Liver (tissue), 9 donors: ENCODE data around the gene SLC17A3. TPM values are rescaled to one million over a fixed set of nuclear protein-coding genes. Genes with fewer than 3 reads are reported as not detected.

Source experiments
- DNase-seq: peaks from one replicate; pipeline ENCODE4 v3.0.0-alpha.2; 2017; ENCODE audit warnings: low spot score
- H3K27ac ChIP-seq, 2 donors: one replicate each; pipeline ENCODE4 v1.7.0; 2013; ENCODE audit warnings: inconsistent platforms in 2 of 2, low read length in 2 of 2, control low read depth in 1 of 2, low read depth in 1 of 2, mild to moderate bottlenecking in 1 of 2
- H3K27me3 ChIP-seq, 4 donors: one replicate each; pipeline versions ENCODE4 v1.6.1 to v1.7.0; 2013; ENCODE audit warnings: low read length in 3 of 4, inconsistent platforms in 1 of 4, mild to moderate bottlenecking in 1 of 4, moderate library complexity in 1 of 4; ENCODE audit not compliant: control insufficient read depth in 4 of 4, insufficient read depth in 4 of 4
- H3K36me3 ChIP-seq, 4 donors: one replicate each; pipeline versions ENCODE4 v1.6.1 to v1.7.0; 2013; ENCODE audit warnings: low read length in 3 of 4, mild to moderate bottlenecking in 3 of 4, low read depth in 1 of 4, moderate library complexity in 1 of 4; ENCODE audit not compliant: control insufficient read depth in 4 of 4, insufficient read depth in 3 of 4
- H3K4me1 ChIP-seq, 4 donors: one replicate each; pipeline versions ENCODE4 v1.6.1 to v1.7.0; 2013; ENCODE audit warnings: low read length in 3 of 4, mild to moderate bottlenecking in 3 of 4, moderate library complexity in 1 of 4; ENCODE audit not compliant: control insufficient read depth in 4 of 4, insufficient read depth in 4 of 4
- H3K4me3 ChIP-seq, 3 donors: one replicate each; pipeline versions ENCODE4 v1.6.1 to v1.7.0; 2013; ENCODE audit warnings: low read length in 3 of 3, control low read depth in 1 of 3, low read depth in 1 of 3, mild to moderate bottlenecking in 1 of 3
- H3K9ac ChIP-seq, 2 donors: one replicate each; pipeline ENCODE4 v1.7.0; 2013; ENCODE audit warnings: low read length in 2 of 2, mild to moderate bottlenecking in 2 of 2, moderate library complexity in 2 of 2, control low read depth in 1 of 2, low read depth in 1 of 2
- H3K9me3 ChIP-seq, 4 donors: one replicate each; pipeline versions ENCODE4 v1.6.1 to v1.7.0; 2013; ENCODE audit warnings: low read length in 3 of 4; ENCODE audit not compliant: control insufficient read depth in 4 of 4
- EGR1 ChIP-seq, 2 donors: IDR thresholded peaks; 2 replicates each; pipeline ENCODE4 v1.6.1; 2016 to 2018; ENCODE audit warnings: antibody characterized with exemption in 2 of 2, low read depth in 2 of 2
- FOXA1 ChIP-seq: IDR thresholded peaks from 2 replicates; pipeline ENCODE4 v1.6.1; 2016; ENCODE audit warnings: antibody characterized with exemption
- FOXA2 ChIP-seq: IDR thresholded peaks from 2 replicates; pipeline ENCODE4 v1.6.1; 2016; ENCODE audit warnings: antibody characterized with exemption
- GABPA ChIP-seq, 2 donors: IDR thresholded peaks in 1 of 2; conservative IDR thresholded peaks in 1 of 2; 2 replicates each; pipeline ENCODE4 v1.6.1; 2016; ENCODE audit warnings: antibody characterized with exemption in 2 of 2, mild to moderate bottlenecking in 1 of 2, moderate library complexity in 1 of 2
- HNF4A ChIP-seq, 2 donors: conservative IDR thresholded peaks; 2 replicates each; pipeline ENCODE4 v1.6.1; 2016; ENCODE audit warnings: antibody characterized with exemption in 2 of 2, mild to moderate bottlenecking in 2 of 2
- HNF4G ChIP-seq: IDR thresholded peaks from 2 replicates; pipeline ENCODE4 v1.6.1; 2016; ENCODE audit warnings: antibody characterized with exemption
- JUND ChIP-seq, 2 donors: IDR thresholded peaks; 2 replicates each; pipeline ENCODE4 v1.6.1; 2016; ENCODE audit warnings: antibody characterized with exemption in 2 of 2
- NR2F2 ChIP-seq: IDR thresholded peaks from 2 replicates; pipeline ENCODE4 v1.6.1; 2016; ENCODE audit warnings: antibody characterized with exemption
- RAD21 ChIP-seq, 2 donors: IDR thresholded peaks; 2 replicates each; pipeline ENCODE4 v1.6.1; 2016; ENCODE audit warnings: antibody characterized with exemption in 2 of 2, mild to moderate bottlenecking in 2 of 2
- RXRA ChIP-seq, 2 donors: IDR thresholded peaks; 2 replicates each; pipeline ENCODE4 v1.6.1; 2017 to 2018; ENCODE audit warnings: antibody characterized with exemption in 2 of 2, mild to moderate bottlenecking in 1 of 2
- SP1 ChIP-seq: IDR thresholded peaks from 2 replicates; pipeline ENCODE4 v1.6.1; 2018; ENCODE audit warnings: antibody characterized with exemption, mild to moderate bottlenecking
- TAF1 ChIP-seq: conservative IDR thresholded peaks from 2 replicates; pipeline ENCODE4 v1.6.1; 2016; ENCODE audit warnings: antibody characterized with exemption, mild to moderate bottlenecking
- YY1 ChIP-seq: IDR thresholded peaks from 2 replicates; pipeline ENCODE4 v1.6.1; 2016; ENCODE audit warnings: antibody characterized with exemption, mild to moderate bottlenecking
- WGBS: extraction: QIAGEN DNeasy Blood & Tissue Kit; methylation state at CpG from one replicate; pipeline ENCODE4 v1.1.7; 2013; 5-methylcytosine and 5-hydroxymethylcytosine counted together
- polyA plus RNA-seq, 2 donors: library from polyadenylated mRNA; stranded (reverse) in 1 of 2; unstranded in 1 of 2; fragments of 200-250 nt in 1 of 2; fragments of >200 nt in 1 of 2; fragmentation: Nextera tagmentation in 1 of 2; extraction: Ambion mirVana in 1 of 2; gene quantifications; one replicate each; pipeline versions ENCODE4 v1.2.1 to v1.2.3, GENCODE V29; 2013 to 2015
- total RNA-seq, 2 donors: library from RNA; depleted of rRNA; stranded (reverse); fragments of >200 nt; gene quantifications; one replicate each; pipeline ENCODE4 v1.2.3, GENCODE V29; 2014
- TF ChIP-seq, protein P1 (sequence below): IDR thresholded peaks from 2 replicates; pipeline ENCODE4 v1.6.1; 2016; ENCODE audit warnings: antibody characterized with exemption
- TF ChIP-seq, protein P2 (sequence below): IDR thresholded peaks from 2 replicates; pipeline ENCODE4 v1.6.1; 2016; ENCODE audit warnings: antibody characterized with exemption
- TF ChIP-seq, protein P3 (sequence below): IDR thresholded peaks from 2 replicates; pipeline ENCODE4 v1.6.1; 2016; ENCODE audit warnings: antibody characterized with exemption, mild to moderate bottlenecking
- TF ChIP-seq, protein P4 (sequence below): fragments of 150-350 bp; IDR thresholded peaks from 2 replicates; pipeline ENCODE4 v1.5.1; 2017; ENCODE audit warnings: improper control_type of control experiment, low read depth, low read length; ENCODE audit not compliant: missing input control
- donor health status: healthy.
- donor health status: healthy.
- donor health status: healthy.
- donor health status: healthy.
- donor health status: healthy.

SLC17A3 gene
- total and polyA plus RNA-seq, 4 donors: 1.6 to 23.2 (median 10.9) TPM

DNA sequence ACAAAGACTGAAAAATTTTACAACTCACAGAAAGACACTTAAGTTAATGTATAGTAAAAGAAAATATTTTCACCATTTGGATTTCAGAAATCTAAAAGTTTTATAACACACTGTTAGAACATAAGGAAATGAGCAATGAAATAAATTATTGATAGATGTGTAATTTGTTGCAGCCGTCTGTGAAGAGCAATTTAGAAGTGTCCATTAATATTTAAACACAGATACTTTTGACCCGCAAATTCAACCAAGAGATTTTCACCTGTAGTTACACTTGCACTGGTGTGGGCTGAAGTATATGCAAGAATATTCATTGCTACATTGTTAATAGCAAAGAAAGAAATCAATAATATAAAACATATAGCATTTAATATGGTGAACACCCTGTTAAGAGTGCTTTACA is 14.6 kb upstream of the SLC17A3 start:
- Histone ChIP-seq H3K27ac (no peak overlapping the region), H3K4me3 (no peak overlapping the region), H3K27me3 (no peaks in the 10 kb centered on the region), H3K9ac (no peak overlapping the region), H3K4me1 (peaks cover 3 to 19% (median 10%) of the 10 kb centered on the region in 4 donors), H3K9me3 (no peaks in the 10 kb centered on the region), H3K36me3 (no peaks in the 10 kb centered on the region)
- no peak for DNase-seq
- TF ChIP-seq HNF4A (conservative IDR thresholded peaks at IDR 0.05): no peak
- TF ChIP-seq, protein P1, sequence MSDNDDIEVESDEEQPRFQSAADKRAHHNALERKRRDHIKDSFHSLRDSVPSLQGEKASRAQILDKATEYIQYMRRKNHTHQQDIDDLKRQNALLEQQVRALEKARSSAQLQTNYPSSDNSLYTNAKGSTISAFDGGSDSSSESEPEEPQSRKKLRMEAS: no peak
- TF ChIP-seq NR2F2: no peak
- TF ChIP-seq RAD21 (IDR thresholded peaks at IDR 0.05): no peak
- TF ChIP-seq FOXA1: no peak
- TF ChIP-seq EGR1 (IDR thresholded peaks at IDR 0.05; ENCODE audit: low read depth in 2 of 2): no peak
- TF ChIP-seq RXRA (IDR thresholded peaks at IDR 0.05): no peak
- TF ChIP-seq, protein P2, sequence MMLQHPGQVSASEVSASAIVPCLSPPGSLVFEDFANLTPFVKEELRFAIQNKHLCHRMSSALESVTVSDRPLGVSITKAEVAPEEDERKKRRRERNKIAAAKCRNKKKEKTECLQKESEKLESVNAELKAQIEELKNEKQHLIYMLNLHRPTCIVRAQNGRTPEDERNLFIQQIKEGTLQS: no peak
- TF ChIP-seq, protein P3, sequence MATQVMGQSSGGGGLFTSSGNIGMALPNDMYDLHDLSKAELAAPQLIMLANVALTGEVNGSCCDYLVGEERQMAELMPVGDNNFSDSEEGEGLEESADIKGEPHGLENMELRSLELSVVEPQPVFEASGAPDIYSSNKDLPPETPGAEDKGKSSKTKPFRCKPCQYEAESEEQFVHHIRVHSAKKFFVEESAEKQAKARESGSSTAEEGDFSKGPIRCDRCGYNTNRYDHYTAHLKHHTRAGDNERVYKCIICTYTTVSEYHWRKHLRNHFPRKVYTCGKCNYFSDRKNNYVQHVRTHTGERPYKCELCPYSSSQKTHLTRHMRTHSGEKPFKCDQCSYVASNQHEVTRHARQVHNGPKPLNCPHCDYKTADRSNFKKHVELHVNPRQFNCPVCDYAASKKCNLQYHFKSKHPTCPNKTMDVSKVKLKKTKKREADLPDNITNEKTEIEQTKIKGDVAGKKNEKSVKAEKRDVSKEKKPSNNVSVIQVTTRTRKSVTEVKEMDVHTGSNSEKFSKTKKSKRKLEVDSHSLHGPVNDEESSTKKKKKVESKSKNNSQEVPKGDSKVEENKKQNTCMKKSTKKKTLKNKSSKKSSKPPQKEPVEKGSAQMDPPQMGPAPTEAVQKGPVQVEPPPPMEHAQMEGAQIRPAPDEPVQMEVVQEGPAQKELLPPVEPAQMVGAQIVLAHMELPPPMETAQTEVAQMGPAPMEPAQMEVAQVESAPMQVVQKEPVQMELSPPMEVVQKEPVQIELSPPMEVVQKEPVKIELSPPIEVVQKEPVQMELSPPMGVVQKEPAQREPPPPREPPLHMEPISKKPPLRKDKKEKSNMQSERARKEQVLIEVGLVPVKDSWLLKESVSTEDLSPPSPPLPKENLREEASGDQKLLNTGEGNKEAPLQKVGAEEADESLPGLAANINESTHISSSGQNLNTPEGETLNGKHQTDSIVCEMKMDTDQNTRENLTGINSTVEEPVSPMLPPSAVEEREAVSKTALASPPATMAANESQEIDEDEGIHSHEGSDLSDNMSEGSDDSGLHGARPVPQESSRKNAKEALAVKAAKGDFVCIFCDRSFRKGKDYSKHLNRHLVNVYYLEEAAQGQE: no peak
- no peak for TF ChIP-seq HNF4G
- no peak for TF ChIP-seq TAF1
- TF ChIP-seq, protein P4, sequence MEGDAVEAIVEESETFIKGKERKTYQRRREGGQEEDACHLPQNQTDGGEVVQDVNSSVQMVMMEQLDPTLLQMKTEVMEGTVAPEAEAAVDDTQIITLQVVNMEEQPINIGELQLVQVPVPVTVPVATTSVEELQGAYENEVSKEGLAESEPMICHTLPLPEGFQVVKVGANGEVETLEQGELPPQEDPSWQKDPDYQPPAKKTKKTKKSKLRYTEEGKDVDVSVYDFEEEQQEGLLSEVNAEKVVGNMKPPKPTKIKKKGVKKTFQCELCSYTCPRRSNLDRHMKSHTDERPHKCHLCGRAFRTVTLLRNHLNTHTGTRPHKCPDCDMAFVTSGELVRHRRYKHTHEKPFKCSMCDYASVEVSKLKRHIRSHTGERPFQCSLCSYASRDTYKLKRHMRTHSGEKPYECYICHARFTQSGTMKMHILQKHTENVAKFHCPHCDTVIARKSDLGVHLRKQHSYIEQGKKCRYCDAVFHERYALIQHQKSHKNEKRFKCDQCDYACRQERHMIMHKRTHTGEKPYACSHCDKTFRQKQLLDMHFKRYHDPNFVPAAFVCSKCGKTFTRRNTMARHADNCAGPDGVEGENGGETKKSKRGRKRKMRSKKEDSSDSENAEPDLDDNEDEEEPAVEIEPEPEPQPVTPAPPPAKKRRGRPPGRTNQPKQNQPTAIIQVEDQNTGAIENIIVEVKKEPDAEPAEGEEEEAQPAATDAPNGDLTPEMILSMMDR: no peak
- WGBS: 37% methylated on average over 2 of the region's 2 CpGs

DNA sequence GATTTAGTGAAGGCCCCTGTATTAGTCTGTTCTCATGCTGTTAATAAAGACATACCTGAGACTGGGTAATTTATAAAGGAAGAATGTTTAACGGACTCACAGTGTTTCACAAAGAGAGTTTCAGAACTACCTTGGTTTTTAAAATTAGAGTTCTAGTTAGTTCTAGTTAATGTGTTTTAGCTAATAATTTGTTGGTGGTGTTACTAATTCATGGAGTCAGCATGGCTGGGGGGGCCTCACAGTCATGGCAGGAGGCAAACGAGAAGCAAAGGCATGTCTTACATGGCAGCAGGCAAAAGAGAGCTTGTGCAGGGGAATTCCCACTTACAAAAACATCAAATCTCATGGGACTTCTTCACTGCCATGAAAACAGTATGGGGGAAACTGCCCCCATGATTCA is 12.0 kb upstream of the SLC17A3 start:
- Histone ChIP-seq H3K4me1 (peaks cover 3 to 21% (median 12%) of the 10 kb centered on the region in 4 donors), H3K27ac (no peak overlapping the region), H3K4me3 (no peak overlapping the region), H3K9ac (no peak overlapping the region), H3K9me3 (no peaks in the 10 kb centered on the region), H3K27me3 (no peaks in the 10 kb centered on the region), H3K36me3 (no peaks in the 10 kb centered on the region)
- DNase-seq: no peak
- 95% methylated on average over 2 of the region's 2 CpGs for WGBS
- TF ChIP-seq SP1 (no peak), HNF4A (conservative IDR thresholded peaks at IDR 0.05) (no peak), YY1 (no peak), EGR1 (IDR thresholded peaks at IDR 0.05; ENCODE audit: low read depth in 2 of 2) (no peak), HNF4G (no peak), TAF1 (no peak), RAD21 (IDR thresholded peaks at IDR 0.05) (no peak), FOXA1 (no peak), JUND (IDR thresholded peaks at IDR 0.05) (no peak), FOXA2 (no peak), RXRA (IDR thresholded peaks at IDR 0.05) (no peak), GABPA (IDR thresholded peaks at IDR 0.05 in 1 of 2, conservative IDR thresholded peaks at IDR 0.05 in 1 of 2) (no peak)
- TF ChIP-seq, protein P4: no peak
- TF ChIP-seq, protein P3: no peak
- TF ChIP-seq, protein P2: no peak
